ENCODE results near the gene HECTD4.

- TF ChIP-seq POLR2A (IDR thresholded peaks at IDR 0.05), result no peak
- no peak for TF ChIP-seq CTCF (IDR thresholded peaks at IDR 0.05)
- no peak for TF ChIP-seq POLR2AphosphoS5 (IDR thresholded peaks at IDR 0.05)
These were observed 38.5 kb upstream of the HECTD4 start for GRCh38 chr12:112420740-112421139.
